GM19240 (cell line): ENCODE data around the gene NRDE2.
"Not testable (repeated sequence)": the region's sequence is repeated elsewhere in the genome, so short reads cannot be mapped to it uniquely, and the experiment has no call there.

Experiments
- DNase-seq: peaks from one replicate; pipeline ENCODE4 v3.0.0; 2011; ENCODE audit warnings: low spot score; ENCODE audit not compliant: insufficient read length

The NRDE2 gene

DNA sequence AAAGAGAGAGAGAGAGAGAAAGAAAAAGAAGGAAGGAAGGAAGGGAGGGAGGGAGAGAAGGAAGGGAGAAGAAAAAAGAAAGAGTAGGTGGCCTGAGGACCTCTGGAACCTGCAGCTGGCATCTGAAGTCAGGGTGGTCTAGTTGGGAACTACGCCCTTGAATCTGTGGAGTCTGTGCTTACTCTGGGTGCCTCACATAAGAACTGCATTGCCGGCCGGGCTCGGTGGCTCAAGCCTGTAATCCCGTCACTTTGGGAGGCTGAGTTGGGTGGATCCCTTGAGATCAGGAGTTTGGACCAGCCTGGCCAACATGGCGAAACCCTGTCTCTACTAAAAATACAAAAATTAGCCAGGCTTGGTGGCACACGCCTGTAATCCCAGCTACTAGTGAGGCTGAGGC is 10.0 kb upstream of the NRDE2 start:
- no peak for DNase-seq

- DNase-seq = not testable (repeated sequence)
Observed at GRCh38 chr14:90341232-90341631, 9.5 kb upstream of the NRDE2 start.

DNA sequence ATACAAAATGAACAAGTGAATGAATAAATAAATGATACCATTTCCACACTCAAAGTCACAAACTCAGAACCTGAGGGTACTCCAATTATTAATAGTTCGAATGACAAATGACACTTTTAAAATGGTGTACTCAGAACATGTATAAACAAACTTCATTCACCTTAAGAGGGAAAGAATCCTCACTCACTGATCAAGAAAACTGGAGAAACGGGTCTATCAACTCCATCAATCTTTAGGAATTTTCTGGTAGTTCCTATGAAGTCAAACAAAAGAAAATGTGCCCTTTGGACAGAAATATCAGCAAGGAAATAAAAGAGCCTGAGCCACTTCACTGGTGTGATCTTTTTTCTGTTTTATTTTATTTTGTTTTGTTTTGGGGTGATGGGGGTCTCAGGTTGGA is 5.2 kb upstream of the NRDE2 start:
- no peak for DNase-seq

GRCh38 chr14:90336401-90336800 is 4.7 kb upstream of the NRDE2 start:
- DNase-seq = no peak

- no peak for DNase-seq
Observed at GRCh38 chr14:90332271-90332584, 487 bp upstream of the NRDE2 start.

DNA sequence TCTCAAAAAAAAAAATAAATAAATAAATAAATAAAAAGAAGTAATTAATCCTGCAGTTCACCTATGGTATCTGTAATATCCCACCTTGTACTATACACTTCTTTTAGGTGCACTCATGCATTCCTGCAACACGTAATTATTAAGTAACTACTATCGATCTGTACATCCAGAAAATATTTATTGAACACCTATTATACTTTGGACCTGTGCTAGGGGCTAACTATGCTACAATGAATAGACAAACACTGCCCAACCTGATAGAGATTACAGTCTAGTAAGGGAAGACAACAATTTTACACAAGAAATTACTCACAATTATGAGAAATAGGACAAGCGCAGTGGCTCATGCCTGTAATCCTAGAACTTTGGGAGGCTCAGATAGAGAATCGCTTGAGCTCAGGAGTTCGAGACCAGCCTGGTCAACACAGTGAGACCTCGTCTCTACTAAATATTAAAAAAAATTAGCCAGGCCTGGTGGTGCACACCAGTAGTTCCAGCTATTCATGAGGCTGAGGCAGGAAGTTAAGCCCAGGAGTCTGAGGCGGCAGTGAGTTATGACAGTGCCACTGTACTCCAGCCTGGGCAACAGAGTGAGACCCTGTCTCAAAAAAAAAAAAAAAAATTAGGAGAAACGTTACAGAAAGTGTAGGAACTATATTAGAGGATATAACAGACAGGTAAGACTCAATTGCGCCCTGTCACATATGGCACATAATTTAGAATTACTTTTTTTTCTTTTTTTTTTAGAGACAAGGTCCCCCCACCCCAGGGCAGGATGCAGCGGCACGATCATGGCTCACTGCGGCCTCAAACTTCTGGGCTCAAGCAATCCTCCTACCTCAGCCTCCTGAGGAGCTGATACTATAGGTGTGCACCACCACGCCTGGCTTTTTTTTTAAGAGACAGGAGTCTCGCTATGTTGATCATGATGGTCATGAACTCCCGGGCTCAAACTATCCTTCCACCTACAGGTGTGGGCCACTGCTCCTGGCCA is 1.2 kb downstream of the NRDE2 start:
- DNase-seq = no peak

- no peak for DNase-seq
Observed at GRCh38 chr14:90321891-90322290, 9.8 kb downstream of the NRDE2 start.

DNA sequence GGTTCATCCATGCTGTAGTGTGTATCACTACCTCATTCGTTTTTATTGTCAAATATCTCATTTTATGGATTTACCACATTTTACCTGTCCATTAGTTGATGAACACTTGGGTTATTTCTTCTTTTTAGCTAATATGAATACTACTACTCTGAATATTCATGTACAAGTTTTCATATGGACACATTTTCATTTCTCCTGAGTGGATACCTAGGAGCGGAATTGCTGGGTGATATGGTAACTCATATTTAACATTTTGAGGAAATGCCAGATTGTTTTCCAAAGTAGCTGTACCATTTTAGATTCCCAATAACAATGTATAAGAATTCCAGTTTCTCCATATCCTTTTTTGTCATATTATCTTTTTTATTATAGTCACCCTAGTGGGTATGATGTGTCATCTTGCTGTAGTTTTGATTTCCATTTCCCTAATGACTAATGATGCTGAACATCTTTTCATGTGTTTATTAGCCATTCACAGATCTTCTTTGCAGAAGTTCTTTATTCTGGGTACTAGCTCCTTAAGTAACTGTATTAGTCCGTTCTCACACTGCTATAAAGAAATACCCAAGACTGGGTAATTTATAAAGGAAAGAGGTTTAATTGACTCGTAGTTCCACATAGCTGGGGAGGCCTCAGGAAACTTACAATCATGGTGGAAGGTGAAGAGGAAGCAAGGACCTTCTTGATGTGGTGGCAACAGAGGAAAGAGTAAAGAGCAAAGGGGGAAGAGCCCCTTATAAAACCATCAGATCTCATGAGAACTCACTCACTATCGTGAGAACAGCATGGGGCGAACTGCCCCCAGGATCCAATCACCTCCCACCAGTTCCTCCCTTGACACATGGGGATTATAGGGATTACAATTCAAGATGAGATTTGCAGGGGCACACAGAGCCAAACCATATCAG is 11.9 kb downstream of the NRDE2 start:
- DNase-seq = no peak

DNA sequence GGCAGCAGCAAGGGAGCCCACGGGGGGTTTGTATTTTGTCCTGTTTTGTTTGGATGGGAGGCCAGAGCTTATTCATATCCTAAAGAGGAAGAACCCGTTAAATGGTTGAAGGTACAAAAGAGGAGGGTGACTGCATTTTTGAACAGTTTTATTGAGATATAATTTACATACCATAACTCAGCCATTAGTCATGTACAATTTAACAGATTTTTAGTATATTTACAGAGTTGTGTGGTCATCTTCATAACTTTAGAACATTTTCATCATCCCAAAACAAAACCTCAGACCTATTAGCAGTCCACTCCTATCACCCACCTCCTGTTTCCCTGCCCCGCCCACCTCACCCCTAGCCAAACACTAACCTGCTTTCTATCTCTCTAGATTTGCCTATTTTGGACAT is 12.6 kb downstream of the NRDE2 start:
- no peak for DNase-seq

DNA sequence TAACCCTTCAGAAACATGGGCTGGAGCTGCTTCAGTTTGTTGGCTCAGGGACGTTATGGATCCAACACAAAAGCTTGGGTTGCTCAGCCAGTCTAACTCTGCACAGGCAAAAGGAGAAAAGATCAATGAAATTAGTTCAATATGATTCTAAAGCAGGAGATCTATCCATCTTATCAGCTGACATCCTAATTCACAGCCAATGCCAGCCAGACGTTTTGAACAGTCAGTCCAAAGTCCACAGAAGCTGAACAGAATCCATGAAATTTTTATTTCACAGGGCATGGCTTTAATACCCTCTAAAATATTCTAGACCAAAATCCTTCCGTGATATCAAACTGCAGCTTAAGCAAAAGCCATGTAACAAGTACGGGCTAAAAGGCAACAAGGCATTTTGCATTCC is 13.7 kb downstream of the NRDE2 start:
- no peak for DNase-seq

DNA sequence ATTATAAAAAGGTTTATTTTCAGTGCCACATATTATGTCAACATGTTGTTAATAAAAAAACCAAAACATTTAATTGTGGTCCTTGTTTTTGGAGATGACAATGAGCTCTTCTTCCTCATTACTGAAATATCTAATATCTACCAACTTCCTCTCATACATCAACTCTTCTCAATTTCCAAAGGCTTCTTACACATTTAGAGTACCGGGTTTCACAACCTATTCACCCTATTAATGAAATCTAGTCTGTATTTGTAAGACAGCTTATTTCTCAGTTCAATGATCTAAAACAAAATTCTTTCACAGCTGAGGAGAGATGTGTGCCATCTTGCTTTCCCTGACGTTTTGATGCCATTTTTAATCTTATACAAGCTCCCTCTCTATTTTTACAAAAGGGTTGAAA is 14.5 kb downstream of the NRDE2 start:
- no peak for DNase-seq

DNA sequence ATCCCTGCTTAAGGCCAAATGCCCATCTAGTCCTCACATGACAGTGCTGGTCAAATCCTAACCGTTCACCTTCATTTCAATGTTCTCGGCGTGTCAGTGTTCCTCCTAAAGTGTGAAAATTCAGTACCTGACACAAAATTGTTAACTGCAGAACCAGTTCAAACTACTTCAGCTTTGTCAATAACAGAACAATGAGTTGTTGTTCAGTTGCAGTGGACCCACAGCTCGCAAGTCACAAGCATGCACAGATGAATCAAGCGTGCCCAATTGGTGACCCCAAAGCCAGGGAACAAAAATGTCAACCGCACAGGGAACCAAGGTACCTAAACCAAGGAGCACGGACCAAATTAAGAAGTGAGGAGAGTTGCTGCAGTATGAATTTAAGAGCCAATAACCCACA is 23.2 kb downstream of the NRDE2 start:
- DNase-seq = no peak

DNA sequence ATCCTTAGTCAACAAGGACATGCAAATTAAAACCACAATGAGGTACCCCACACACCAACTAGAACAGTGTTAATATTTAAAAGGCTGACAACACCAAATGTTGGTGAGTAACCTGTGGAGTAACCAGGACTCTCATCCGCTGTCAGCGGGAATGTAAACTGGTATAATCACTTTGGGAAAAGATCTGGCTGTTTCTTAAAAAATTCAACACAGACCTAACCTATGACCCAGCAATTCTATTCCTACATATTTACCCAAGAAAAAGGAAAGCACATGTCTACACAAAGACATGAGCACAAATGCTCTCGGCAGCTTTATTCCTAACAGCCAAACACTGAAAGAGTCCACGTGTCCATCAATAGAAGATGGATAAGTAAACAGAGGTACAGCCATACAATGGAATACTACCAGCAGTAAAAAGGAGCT is 26.6 kb downstream of the NRDE2 start:
- DNase-seq = no peak

GRCh38 chr14:90304502-90304901 is 27.2 kb downstream of the NRDE2 start:
- DNase-seq = no peak

GRCh38 chr14:90303473-90303872 is 28.3 kb downstream of the NRDE2 start:
- DNase-seq = no peak

- no peak for DNase-seq
Observed at GRCh38 chr14:90302529-90303303, 29.0 kb downstream of the NRDE2 start.

DNA sequence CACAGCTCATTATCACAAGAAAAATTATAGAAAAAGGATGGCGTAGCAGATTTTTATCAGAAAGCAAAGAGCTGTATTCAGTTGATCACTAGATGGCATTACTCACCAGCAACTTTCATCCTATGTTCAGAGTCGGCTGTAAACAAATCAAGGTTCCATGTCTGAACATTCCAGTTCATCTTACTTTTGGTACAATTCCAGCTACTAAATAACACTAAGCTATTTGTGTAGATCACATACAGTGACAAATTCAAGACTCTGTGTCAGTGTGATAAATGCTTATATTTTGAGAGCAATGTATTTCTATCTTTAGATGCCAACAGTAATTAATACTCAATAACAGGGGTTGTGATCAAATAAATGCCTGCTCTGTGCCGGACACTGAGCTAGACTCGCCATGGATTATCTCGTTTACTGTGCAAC is 30.1 kb downstream of the NRDE2 start:
- no peak for DNase-seq

DNA sequence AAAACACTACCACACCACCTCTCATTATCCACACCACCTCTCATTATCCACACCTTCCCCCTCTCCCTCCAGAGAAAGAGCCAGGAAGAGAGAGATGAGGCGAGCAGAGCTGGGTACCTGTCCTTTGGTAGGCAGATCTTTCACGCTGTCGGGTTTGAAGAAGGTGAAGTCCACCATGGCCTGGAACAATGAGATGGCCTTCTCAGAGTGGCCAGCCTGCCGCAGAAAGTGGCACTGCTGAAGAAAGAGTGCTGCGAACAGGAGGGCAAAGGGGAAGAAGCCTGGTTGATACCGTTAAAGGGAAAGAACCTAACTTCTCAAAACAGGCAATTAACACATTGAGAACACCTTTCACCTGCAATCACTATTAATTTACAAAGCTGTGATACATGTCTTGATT is 30.6 kb downstream of the NRDE2 start:
- DNase-seq = no peak

DNA sequence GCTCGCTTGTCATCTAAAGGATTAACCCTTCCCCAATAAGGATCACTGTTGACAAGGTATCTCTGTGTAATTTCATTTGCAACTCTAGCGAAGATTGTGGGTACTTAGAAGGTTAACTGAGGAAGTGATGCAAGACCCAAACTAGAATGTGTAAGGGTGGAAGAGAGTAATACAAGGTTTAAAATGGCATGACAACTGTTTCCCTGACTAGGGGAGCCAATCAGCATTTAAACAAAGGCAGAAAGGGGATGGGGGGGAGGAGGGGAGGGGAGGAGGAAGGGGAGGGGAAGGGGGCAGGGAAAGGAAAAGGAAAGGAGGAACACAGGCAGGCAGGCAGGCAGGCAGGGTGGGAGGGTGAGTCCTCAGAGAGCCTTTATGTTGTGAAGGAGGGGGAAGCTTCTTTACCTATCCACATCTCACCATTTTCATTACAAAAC is 31.1 kb downstream of the NRDE2 start:
- DNase-seq = no peak

- DNase-seq = no peak
Observed at GRCh38 chr14:90299408-90299807, 32.3 kb downstream of the NRDE2 start.

DNA sequence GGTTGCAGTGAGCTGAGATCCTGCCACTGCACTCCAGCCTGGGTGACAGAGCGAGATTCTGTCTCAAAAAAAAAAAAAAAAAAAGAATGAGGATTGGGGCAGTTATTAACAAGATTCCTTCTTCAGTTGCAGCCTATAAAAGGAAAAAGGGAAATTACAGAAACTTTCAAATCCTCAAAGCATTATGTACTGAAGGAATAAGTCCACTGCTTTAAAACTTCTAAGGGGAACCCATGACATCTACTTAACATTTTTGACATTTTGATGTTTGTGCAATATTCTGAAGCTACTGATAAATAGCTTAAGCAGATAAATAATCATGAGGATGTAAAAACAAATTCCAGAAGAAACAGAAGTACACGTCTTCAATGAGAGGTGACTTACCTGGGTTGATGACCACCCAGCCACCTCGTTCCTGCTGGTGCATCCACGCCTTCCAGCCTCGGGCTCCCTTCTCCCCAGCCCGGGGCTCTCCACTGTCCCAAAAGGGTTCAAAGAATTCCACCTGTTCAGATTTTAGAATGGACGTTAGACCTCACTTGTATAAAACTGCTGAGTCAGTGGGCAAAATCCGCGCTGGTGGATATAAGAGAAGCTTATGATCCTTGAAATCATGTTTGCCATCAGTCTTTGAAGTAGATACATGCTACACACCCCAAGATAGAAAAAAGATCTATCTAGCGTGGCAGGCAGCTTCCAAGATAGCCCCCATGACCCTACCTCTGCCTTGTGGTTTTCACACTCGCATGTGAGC is 33.7 kb downstream of the NRDE2 start:
- no peak for DNase-seq
